Endothelial cell of umbilical vein (primary cell): ENCODE results near the gene PNPLA3.

Experiments used
- CTCF ChIP-seq, 2 donors: IDR thresholded peaks; 1 replicate in 1 of 2; 2 replicates in 1 of 2; pipeline ENCODE4 v1.5.1; 2011; ENCODE audit warnings: low read length in 2 of 2, mild to moderate bottlenecking in 2 of 2, moderate library complexity in 2 of 2, control low read depth in 1 of 2, inconsistent platforms in 1 of 2, low read depth in 1 of 2; ENCODE audit not compliant: insufficient read depth in 1 of 2; ENCODE audit errors: extremely low read depth in 1 of 2
- EZH2 ChIP-seq: IDR thresholded peaks from 2 replicates; pipeline ENCODE4 v1.6.1; 2012; ENCODE audit warnings: borderline replicate concordance, low read depth, mild to moderate bottlenecking, moderate library complexity, low read length, inconsistent platforms; ENCODE audit not compliant: severe bottlenecking
- FOS ChIP-seq: IDR thresholded peaks from 2 replicates; pipeline ENCODE4 v1.6.1; 2011; ENCODE audit warnings: mild to moderate bottlenecking, low read length, moderate library complexity, borderline replicate concordance; ENCODE audit not compliant: insufficient read depth
- GATA2 ChIP-seq: IDR thresholded peaks from 2 replicates; pipeline ENCODE4 v1.7.0; 2011; ENCODE audit warnings: low read depth, mild to moderate bottlenecking, moderate library complexity, mixed read lengths, low read length; ENCODE audit not compliant: insufficient read length, insufficient read depth
- JUN ChIP-seq: IDR thresholded peaks from 2 replicates; pipeline ENCODE4 v1.6.1; 2011; ENCODE audit warnings: borderline replicate concordance, low read depth; ENCODE audit not compliant: insufficient read length, insufficient read depth
- MAX ChIP-seq: IDR thresholded peaks from 2 replicates; pipeline ENCODE4 v1.6.1; 2011; ENCODE audit not compliant: insufficient read depth, insufficient read length
- MYC ChIP-seq: IDR thresholded peaks from one replicate; pipeline ENCODE4 v1.6.1; 2011; ENCODE audit warnings: mild to moderate bottlenecking, low read depth, low read length
- POLR2A ChIP-seq: IDR thresholded peaks from 2 replicates; pipeline ENCODE4 v1.6.1; 2012; ENCODE audit warnings: low read depth, mild to moderate bottlenecking, control low read depth, low read length
- POLR2AphosphoS5 ChIP-seq: IDR thresholded peaks from 2 replicates; pipeline ENCODE4 v1.6.1; 2012; ENCODE audit warnings: low read depth, mild to moderate bottlenecking, control low read depth, low read length, moderate library complexity; ENCODE audit not compliant: insufficient read depth

- no peak for TF ChIP-seq CTCF (IDR thresholded peaks at IDR 0.05; ENCODE audit: extremely low read depth in 1 of 2, insufficient read depth in 1 of 2, low read depth in 1 of 2, low read length in 2 of 2)
- no peak for TF ChIP-seq MAX
- TF ChIP-seq EZH2: no peak
- TF ChIP-seq POLR2AphosphoS5: no peak
- TF ChIP-seq MYC: no peak
- TF ChIP-seq POLR2A: no peak
- no peak for TF ChIP-seq FOS
- no peak for TF ChIP-seq GATA2
- no peak for TF ChIP-seq JUN
Observed at GRCh38 chr22:43995798-43996169, 72.2 kb downstream of the PNPLA3 start.
